Astrocyte (in vitro differentiated cells and primary cell): ENCODE data around the gene LARGE1.

Experiments used
- CTCF ChIP-seq: IDR thresholded peaks from 2 replicates; pipeline ENCODE4 v1.5.1; 2011; ENCODE audit warnings: low read depth, mild to moderate bottlenecking, inconsistent platforms, low read length, moderate library complexity; ENCODE audit not compliant: insufficient read depth
- EZH2 ChIP-seq: IDR thresholded peaks from 2 replicates; pipeline ENCODE4 v1.6.1; 2012; ENCODE audit warnings: mild to moderate bottlenecking, low read length, inconsistent platforms; ENCODE audit not compliant: insufficient read depth

GRCh38 chr22:33875316-33875715 is 45.0 kb downstream of the LARGE1 start:
- TF ChIP-seq CTCF (no peak), EZH2 (no peak)
